Lung (tissue), 12 donors: ENCODE measurements around the gene PYGL. TPM values are rescaled to one million over a fixed set of nuclear protein-coding genes. Genes with fewer than 3 reads are reported as not detected.
A peak's percentile ranks its signal among the peaks of the same experiment; 100 is the strongest.

Experiments used
- ATAC-seq: fragments of 200-7000 bp; cut with Tn5 transposase; one replicate; pipeline ENCODE4 v1.9.1; 2020; ENCODE audit warnings: moderate number of reproducible peaks; ENCODE audit not compliant: insufficient read depth, low FRiP score
- DNase-seq, 3 donors: peaks; one replicate each; pipeline ENCODE4 v3.0.0-alpha.2; 2013 to 2017
- H3K27ac ChIP-seq, 2 donors: one replicate each; pipeline ENCODE4 v1.5.1; 2013; ENCODE audit warnings: mild to moderate bottlenecking in 2 of 2, moderate library complexity in 2 of 2, control low read depth in 1 of 2, inconsistent platforms in 1 of 2, low read depth in 1 of 2, low read length in 1 of 2
- H3K27me3 ChIP-seq, 3 donors: one replicate each; pipeline ENCODE4 v1.5.1; 2013; ENCODE audit warnings: low read length in 2 of 3; ENCODE audit not compliant: control insufficient read depth in 3 of 3, insufficient read depth in 3 of 3
- H3K36me3 ChIP-seq, 4 donors: one replicate each; pipeline ENCODE4 v1.5.1; 2013; ENCODE audit warnings: low read length in 4 of 4, mild to moderate bottlenecking in 1 of 4, moderate library complexity in 1 of 4; ENCODE audit not compliant: control insufficient read depth in 4 of 4, insufficient read depth in 4 of 4
- H3K4me1 ChIP-seq, 5 donors: one replicate each; pipeline ENCODE4 v1.5.1; 2013; ENCODE audit warnings: low read length in 5 of 5, mild to moderate bottlenecking in 2 of 5, moderate library complexity in 1 of 5; ENCODE audit not compliant: control insufficient read depth in 5 of 5, insufficient read depth in 5 of 5
- H3K4me3 ChIP-seq: one replicate; pipeline ENCODE4 v1.5.1; 2013; ENCODE audit warnings: mild to moderate bottlenecking, control low read depth, moderate library complexity
- H3K9ac ChIP-seq, 2 donors: one replicate each; pipeline ENCODE4 v1.5.1; 2013; ENCODE audit warnings: low read length in 2 of 2, control low read depth in 1 of 2; ENCODE audit not compliant: insufficient read depth in 1 of 2
- H3K9me3 ChIP-seq, 4 donors: one replicate each; pipeline ENCODE4 v1.5.1; 2013; ENCODE audit warnings: low read length in 3 of 4, mild to moderate bottlenecking in 1 of 4, moderate library complexity in 1 of 4; ENCODE audit not compliant: control insufficient read depth in 4 of 4, insufficient read depth in 3 of 4
- CTCF ChIP-seq: IDR thresholded peaks from 2 replicates; pipeline ENCODE4 v1.5.1; 2012; ENCODE audit warnings: mild to moderate bottlenecking; ENCODE audit errors: control extremely low read depth, extremely low read depth
- WGBS, 2 donors: extraction: QIAGEN DNeasy Blood & Tissue Kit; methylation state at CpG; one replicate each; pipeline ENCODE4 v1.1.7; 2013; 5-methylcytosine and 5-hydroxymethylcytosine counted together
- polyA plus RNA-seq, 2 donors: library from polyadenylated mRNA; stranded (reverse); fragments of 200-250 nt; gene quantifications; one replicate each; pipeline ENCODE4 v1.2.1, GENCODE V29; 2013
- total RNA-seq, 2 donors: library from RNA; depleted of rRNA in 1 of 2; stranded (reverse); fragments of >200 nt in 1 of 2; gene quantifications; one replicate each; pipeline ENCODE4 v1.2.1, GENCODE V29; 2014 to 2021
- donor health status: control.
- donor health status: control.
- donor health status: Bipolar disorder and iron deficiency.
- donor health status: healthy.
- donor health status: DM: yes; HTN: yes; CAD: no.

Gene PYGL
- total and polyA plus RNA-seq, 4 donors = 18.7 to 85.4 (median 45.3) TPM

- Histone ChIP-seq H3K36me3 (no peaks in the 10 kb centered on the region), H3K9ac (peak overlapping the region in 1 of 2 donors; percentile 84), H3K9me3 (no peaks in the 10 kb centered on the region), H3K4me3 (no peak overlapping the region), H3K4me1 (peaks cover 0 to 15% (median 0%) of the 10 kb centered on the region in 5 donors), H3K27ac (no peak overlapping the region), H3K27me3 (peaks cover 0 to 3% (median 0%) of the 10 kb centered on the region in 3 donors)
- DNase-seq (peak; percentile 91 to 92 (median 91)), ATAC-seq (peak; percentile 84)
- TF ChIP-seq CTCF = peak; percentile 77
- WGBS, 2 donors = 6% methylated on average over 6 of the region's 6 CpGs
Measured at GRCh38 chr14:50860478-50861086, 83.7 kb downstream of the PYGL start.

- Histone ChIP-seq H3K27ac (no peak overlapping the region), H3K36me3 (no peaks in the 10 kb centered on the region), H3K4me3 (no peak overlapping the region), H3K27me3 (peaks cover 0 to 3% (median 0%) of the 10 kb centered on the region in 3 donors), H3K9ac (no peak overlapping the region), H3K4me1 (peaks cover 0 to 12% (median 0%) of the 10 kb centered on the region in 5 donors), H3K9me3 (no peaks in the 10 kb centered on the region)
- TF ChIP-seq CTCF = no peak
- ATAC-seq (no peak), DNase-seq (no peak)
- 0 to 13% methylated on average over 1 of the region's 1 CpG for WGBS, 2 donors
Measured at GRCh38 chr14:50859296-50859624, 85.0 kb downstream of the PYGL start.

GRCh38 chr14:50856660-50857059 is 87.6 kb downstream of the PYGL start:
- ATAC-seq (no peak), DNase-seq (no peak)
- H3K4me3 ChIP-seq = no peak overlapping the region
- peaks cover 0 to 12% (median 0%) of the 10 kb centered on the region in 5 donors for H3K4me1 ChIP-seq
- no peaks in the 10 kb centered on the region for H3K9me3 ChIP-seq
- no peaks in the 10 kb centered on the region for H3K27me3 ChIP-seq
- no peaks in the 10 kb centered on the region for H3K36me3 ChIP-seq
- 82 to 87% methylated on average over 5 of the region's 5 CpGs for WGBS, 2 donors
- H3K9ac ChIP-seq = no peak overlapping the region
- no peak for TF ChIP-seq CTCF
- no peak overlapping the region for H3K27ac ChIP-seq

GRCh38 chr14:50855558-50855957 is 88.7 kb downstream of the PYGL start:
- Histone ChIP-seq H3K27me3 (no peaks in the 10 kb centered on the region), H3K4me1 (peaks cover 0 to 12% (median 0%) of the 10 kb centered on the region in 5 donors), H3K4me3 (no peak overlapping the region), H3K36me3 (no peaks in the 10 kb centered on the region), H3K27ac (no peak overlapping the region), H3K9ac (no peak overlapping the region), H3K9me3 (no peaks in the 10 kb centered on the region)
- no peak for TF ChIP-seq CTCF
- WGBS, 2 donors = 50 to 52% methylated on average over 1 of the region's 1 CpG
- DNase-seq = peak in 1 of 3 donors; percentile 20
- ATAC-seq = no peak
